C4-2B (cell line): ENCODE data around the gene DSG2.

ENCODE experiments used
- H3K27ac ChIP-seq: fragments of 450-650 bp; 2 replicates; pipeline ENCODE4 v1.5.1; 2017
- ZFX ChIP-seq: fragments of 450-650 bp; IDR thresholded peaks from 2 replicates; pipeline ENCODE4 v1.6.1; 2017
- TF ChIP-seq, protein P1 (sequence below): fragments of 450-650 bp; conservative IDR thresholded peaks from 2 replicates; pipeline ENCODE4 v1.5.1; 2017; ENCODE audit warnings: mild to moderate bottlenecking

The DSG2 gene

GRCh38 chr18:31533236-31533635 is 35.3 kb downstream of the DSG2 start:
- H3K27ac ChIP-seq, result no peak overlapping the region
- TF ChIP-seq, protein P1, sequence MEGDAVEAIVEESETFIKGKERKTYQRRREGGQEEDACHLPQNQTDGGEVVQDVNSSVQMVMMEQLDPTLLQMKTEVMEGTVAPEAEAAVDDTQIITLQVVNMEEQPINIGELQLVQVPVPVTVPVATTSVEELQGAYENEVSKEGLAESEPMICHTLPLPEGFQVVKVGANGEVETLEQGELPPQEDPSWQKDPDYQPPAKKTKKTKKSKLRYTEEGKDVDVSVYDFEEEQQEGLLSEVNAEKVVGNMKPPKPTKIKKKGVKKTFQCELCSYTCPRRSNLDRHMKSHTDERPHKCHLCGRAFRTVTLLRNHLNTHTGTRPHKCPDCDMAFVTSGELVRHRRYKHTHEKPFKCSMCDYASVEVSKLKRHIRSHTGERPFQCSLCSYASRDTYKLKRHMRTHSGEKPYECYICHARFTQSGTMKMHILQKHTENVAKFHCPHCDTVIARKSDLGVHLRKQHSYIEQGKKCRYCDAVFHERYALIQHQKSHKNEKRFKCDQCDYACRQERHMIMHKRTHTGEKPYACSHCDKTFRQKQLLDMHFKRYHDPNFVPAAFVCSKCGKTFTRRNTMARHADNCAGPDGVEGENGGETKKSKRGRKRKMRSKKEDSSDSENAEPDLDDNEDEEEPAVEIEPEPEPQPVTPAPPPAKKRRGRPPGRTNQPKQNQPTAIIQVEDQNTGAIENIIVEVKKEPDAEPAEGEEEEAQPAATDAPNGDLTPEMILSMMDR, result no peak
- no peak for TF ChIP-seq ZFX

DNA sequence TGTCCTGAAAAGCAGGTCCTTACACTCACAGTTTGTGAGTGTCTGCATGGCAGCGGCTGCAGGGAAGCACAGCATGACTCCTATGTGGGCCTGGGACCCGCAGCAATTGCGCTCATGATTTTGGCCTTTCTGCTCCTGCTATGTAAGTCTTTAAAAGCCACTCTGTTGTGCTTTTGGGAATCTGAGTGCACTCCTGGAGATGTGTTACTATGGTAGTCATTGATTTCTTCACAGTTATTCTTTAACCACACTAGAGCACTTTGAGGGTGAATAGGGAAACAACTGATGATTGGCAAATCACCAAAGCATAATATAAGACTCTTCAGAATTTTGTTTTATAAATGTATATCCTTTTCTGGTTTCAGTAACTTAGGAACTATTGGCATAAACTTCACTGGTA is 40.9 kb downstream of the DSG2 start:
- no peak for TF ChIP-seq ZFX
- TF ChIP-seq, protein P1, result no peak
- no peak overlapping the region for H3K27ac ChIP-seq

GRCh38 chr18:31546476-31546875 is 48.5 kb downstream of the DSG2 start:
- H3K27ac ChIP-seq, result no peak overlapping the region
- TF ChIP-seq, protein P1, result no peak
- no peak for TF ChIP-seq ZFX

DNA sequence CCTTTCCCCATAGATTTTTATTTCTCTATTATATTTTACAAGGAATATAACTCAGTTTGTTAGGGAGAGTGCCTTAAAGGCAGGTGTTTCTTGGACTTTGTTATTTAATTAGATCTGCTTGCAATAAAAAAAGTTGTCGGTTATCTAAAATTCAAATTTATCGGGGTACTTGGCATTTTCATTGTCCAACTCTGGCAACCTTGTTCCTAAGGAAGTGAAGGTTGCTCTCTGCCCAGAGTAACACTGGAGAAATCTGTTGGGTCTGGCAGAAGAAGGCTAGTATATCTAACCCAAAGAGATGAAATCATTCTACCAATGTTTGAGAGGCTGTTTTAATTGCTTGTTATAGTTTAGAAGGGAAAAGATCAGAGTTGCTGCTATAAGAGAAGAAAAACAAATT is 50.9 kb downstream of the DSG2 start:
- TF ChIP-seq ZFX, result no peak
- TF ChIP-seq, protein P1, result no peak
- H3K27ac ChIP-seq, result no peak overlapping the region

DNA sequence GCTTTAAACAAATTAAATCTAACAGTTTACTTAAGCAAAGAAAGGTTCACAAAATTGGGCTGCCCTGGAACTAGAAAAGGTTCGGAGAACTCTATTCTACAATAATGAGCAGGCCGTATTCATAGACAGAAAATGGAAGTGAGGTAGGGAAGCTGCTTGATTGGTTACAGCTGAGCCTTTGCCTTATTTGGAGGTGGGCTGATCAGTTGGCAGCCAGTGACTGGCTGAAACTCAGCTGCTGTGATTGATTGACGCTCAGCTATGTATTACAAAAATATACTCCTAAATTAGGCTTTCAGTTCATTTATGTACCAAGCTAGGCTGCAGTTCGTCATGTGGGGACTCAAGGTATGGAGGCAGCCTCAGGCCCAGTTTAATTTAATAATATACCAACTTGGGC is 51.4 kb downstream of the DSG2 start:
- TF ChIP-seq, protein P1, result no peak
- no peak for TF ChIP-seq ZFX
- no peak overlapping the region for H3K27ac ChIP-seq

- TF ChIP-seq, protein P1, result no peak
- no peak for TF ChIP-seq ZFX
- no peak overlapping the region for H3K27ac ChIP-seq
Measured at GRCh38 chr18:31551883-31552282, 53.9 kb downstream of the DSG2 start.

- no peak for TF ChIP-seq ZFX
- TF ChIP-seq, protein P1, result no peak
- H3K27ac ChIP-seq, result no peak overlapping the region
Measured at GRCh38 chr18:31553800-31554199, 55.8 kb downstream of the DSG2 start.
